HL-60 (cell line): ENCODE measurements around the gene TP73.

ENCODE experiments used
- CTCF ChIP-seq: IDR thresholded peaks from one replicate; pipeline ENCODE4 v1.5.1; 2011; ENCODE audit warnings: low read length, control low read depth, inconsistent platforms; ENCODE audit not compliant: insufficient read depth
- TF ChIP-seq, protein P1 (sequence below): IDR thresholded peaks from 2 replicates; pipeline ENCODE4 v1.6.1; 2012; ENCODE audit warnings: low read depth; ENCODE audit not compliant: insufficient replicate concordance

GRCh38 chr1:3688356-3689137 lies 36.2 kb downstream of the TP73 start:
- TF ChIP-seq, protein P1, sequence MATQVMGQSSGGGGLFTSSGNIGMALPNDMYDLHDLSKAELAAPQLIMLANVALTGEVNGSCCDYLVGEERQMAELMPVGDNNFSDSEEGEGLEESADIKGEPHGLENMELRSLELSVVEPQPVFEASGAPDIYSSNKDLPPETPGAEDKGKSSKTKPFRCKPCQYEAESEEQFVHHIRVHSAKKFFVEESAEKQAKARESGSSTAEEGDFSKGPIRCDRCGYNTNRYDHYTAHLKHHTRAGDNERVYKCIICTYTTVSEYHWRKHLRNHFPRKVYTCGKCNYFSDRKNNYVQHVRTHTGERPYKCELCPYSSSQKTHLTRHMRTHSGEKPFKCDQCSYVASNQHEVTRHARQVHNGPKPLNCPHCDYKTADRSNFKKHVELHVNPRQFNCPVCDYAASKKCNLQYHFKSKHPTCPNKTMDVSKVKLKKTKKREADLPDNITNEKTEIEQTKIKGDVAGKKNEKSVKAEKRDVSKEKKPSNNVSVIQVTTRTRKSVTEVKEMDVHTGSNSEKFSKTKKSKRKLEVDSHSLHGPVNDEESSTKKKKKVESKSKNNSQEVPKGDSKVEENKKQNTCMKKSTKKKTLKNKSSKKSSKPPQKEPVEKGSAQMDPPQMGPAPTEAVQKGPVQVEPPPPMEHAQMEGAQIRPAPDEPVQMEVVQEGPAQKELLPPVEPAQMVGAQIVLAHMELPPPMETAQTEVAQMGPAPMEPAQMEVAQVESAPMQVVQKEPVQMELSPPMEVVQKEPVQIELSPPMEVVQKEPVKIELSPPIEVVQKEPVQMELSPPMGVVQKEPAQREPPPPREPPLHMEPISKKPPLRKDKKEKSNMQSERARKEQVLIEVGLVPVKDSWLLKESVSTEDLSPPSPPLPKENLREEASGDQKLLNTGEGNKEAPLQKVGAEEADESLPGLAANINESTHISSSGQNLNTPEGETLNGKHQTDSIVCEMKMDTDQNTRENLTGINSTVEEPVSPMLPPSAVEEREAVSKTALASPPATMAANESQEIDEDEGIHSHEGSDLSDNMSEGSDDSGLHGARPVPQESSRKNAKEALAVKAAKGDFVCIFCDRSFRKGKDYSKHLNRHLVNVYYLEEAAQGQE = no peak
- no peak for TF ChIP-seq CTCF
